ENCODE results near the gene KCNQ5. TPM values are rescaled to one million over a fixed set of nuclear protein-coding genes. Genes with fewer than 3 reads are reported as not detected.
"Not testable (repeated sequence)": the region's sequence is repeated elsewhere in the genome, so short reads cannot be mapped to it uniquely, and the experiment has no call there.

Gene KCNQ5
- total RNA-seq, 1 donor from 2014 or later: 10.1 TPM

GRCh38 chr6:72976484-72976883 lies 354.6 kb downstream of the KCNQ5 start:
- intact Hi-C loops (cut with micrococcal nuclease): no loop called here
- H3K36me3 Mint-ChIP-seq (ENCODE audit: low read depth): peaks cover 11% of the 10 kb centered on the region
- TF ChIP-seq CTCF (IDR thresholded peaks at IDR 0.05): no peak
- ChIA-PET POLR2A (no interaction called here), CTCF (no interaction called here)
- peaks cover 5% of the 10 kb centered on the region for H3K9me3 Mint-ChIP-seq
- no peak for DNase-seq
- H3K27ac Mint-ChIP-seq: no peak overlapping the region
- H3K27me3 Mint-ChIP-seq: no peaks in the 10 kb centered on the region
- H3K4me1 Mint-ChIP-seq: peaks cover 14% of the 10 kb centered on the region
- no peak for ATAC-seq (ENCODE audit: low read depth)
- H3K4me3 Mint-ChIP-seq: no peak overlapping the region

- H3K4me3 Mint-ChIP-seq: no peak overlapping the region
Measured at GRCh38 chr6:72977114-72977513, 355.2 kb downstream of the KCNQ5 start.

GRCh38 chr6:72978808-72979207 lies 356.9 kb downstream of the KCNQ5 start:
- Mint-ChIP-seq H3K4me1 (peaks cover 14% of the 10 kb centered on the region), H3K36me3 (ENCODE audit: low read depth) (peaks cover 23% of the 10 kb centered on the region), H3K9me3 (peaks cover 13% of the 10 kb centered on the region)
- ATAC-seq (ENCODE audit: low read depth); DNase-seq; CTCF ChIA-PET; H3K4me3 Mint-ChIP-seq; intact Hi-C loops (cut with micrococcal nuclease); POLR2A ChIA-PET; H3K27me3 Mint-ChIP-seq; H3K27ac Mint-ChIP-seq: not testable (repeated sequence)

More at GRCh38 chr6:72977114-72977513, 355.2 kb downstream of the KCNQ5 start:
- no peak for TF ChIP-seq CTCF (IDR thresholded peaks at IDR 0.05)
- Mint-ChIP-seq H3K9me3 (peaks cover 12% of the 10 kb centered on the region), H3K27ac (no peak overlapping the region), H3K4me1 (peaks cover 14% of the 10 kb centered on the region), H3K27me3 (no peaks in the 10 kb centered on the region), H3K36me3 (ENCODE audit: low read depth) (peaks cover 14% of the 10 kb centered on the region)
- DNase-seq (no peak), ATAC-seq (ENCODE audit: low read depth) (no peak)
- POLR2A ChIA-PET: no interaction called here
- CTCF ChIA-PET: no interaction called here
- intact Hi-C loops (cut with micrococcal nuclease): no loop called here

GRCh38 chr6:72984189-72984831 lies 362.4 kb downstream of the KCNQ5 start:
- H3K4me3 Mint-ChIP-seq; ATAC-seq (ENCODE audit: low read depth); CTCF ChIA-PET; H3K27me3 Mint-ChIP-seq; H3K4me1 Mint-ChIP-seq; POLR2A ChIA-PET; H3K27ac Mint-ChIP-seq; intact Hi-C loops (cut with micrococcal nuclease); DNase-seq: not testable (repeated sequence)
- Mint-ChIP-seq H3K9me3 (peaks cover 17% of the 10 kb centered on the region), H3K36me3 (ENCODE audit: low read depth) (peaks cover 18% of the 10 kb centered on the region)

- no peak overlapping the region for H3K27ac Mint-ChIP-seq
- H3K9me3 Mint-ChIP-seq: peaks cover 16% of the 10 kb centered on the region
- DNase-seq (no peak), ATAC-seq (ENCODE audit: low read depth) (no peak)
- ChIA-PET POLR2A (no interaction called here), CTCF (no interaction called here)
- no peaks in the 10 kb centered on the region for H3K27me3 Mint-ChIP-seq
- intact Hi-C loops (cut with micrococcal nuclease): no loop called here
- H3K36me3 Mint-ChIP-seq (ENCODE audit: low read depth): peaks cover 17% of the 10 kb centered on the region
- TF ChIP-seq CTCF (IDR thresholded peaks at IDR 0.05): no peak
- H3K4me3 Mint-ChIP-seq: no peak overlapping the region
- H3K4me1 Mint-ChIP-seq: peaks cover 2% of the 10 kb centered on the region
Measured at GRCh38 chr6:72984981-72985665, 363.3 kb downstream of the KCNQ5 start.

GRCh38 chr6:72987301-72987700 lies 365.4 kb downstream of the KCNQ5 start:
- Mint-ChIP-seq H3K27me3 (no peaks in the 10 kb centered on the region), H3K4me1 (peaks cover 2% of the 10 kb centered on the region), H3K9me3 (peaks cover 4% of the 10 kb centered on the region), H3K36me3 (ENCODE audit: low read depth) (peaks cover 9% of the 10 kb centered on the region), H3K4me3 (no peak overlapping the region), H3K27ac (no peak overlapping the region)
- DNase-seq (no peak), ATAC-seq (ENCODE audit: low read depth) (no peak)
- POLR2A ChIA-PET: no interaction called here
- CTCF ChIA-PET: no interaction called here
- no peak for TF ChIP-seq CTCF (IDR thresholded peaks at IDR 0.05)
- intact Hi-C loops (cut with micrococcal nuclease): no loop called here

Measured in activated B cell treated with CpG ODN at 0.5 μM for 24 hours (primary cell).